Measurements from ENCODE around the gene PPFIA1. TPM values are rescaled to one million over a fixed set of nuclear protein-coding genes. Genes with fewer than 3 reads are reported as not detected.

Gene PPFIA1
- total and polyA plus RNA-seq, 2 of the 13 experiments (the other 11 are each of a cell fraction or from before 2014, with no cell fraction given) = 29.9 to 45.2 TPM

GRCh38 chr11:70278994-70279393 lies 8.5 kb downstream of the PPFIA1 start:
- ChIA-PET CTCF (ENCODE audit: low intra/inter-chr PET ratio, low total read pairs) (no interaction called here), POLR2A (no interaction called here)
- FAIRE-seq (no peak), DNase-seq (ENCODE audit: low spot score) (no peak), ATAC-seq (no peak)
- Histone ChIP-seq H3K4me1 (ENCODE audit: insufficient read depth, low read length) (peaks cover 23% of the 10 kb centered on the region), H3K9me3 (ENCODE audit: low read length) (no peaks in the 10 kb centered on the region), H3K79me2 (ENCODE audit: insufficient read depth, low read length) (peaks cover 44% of the 10 kb centered on the region), H3K4me2 (ENCODE audit: low read depth, low read length) (no peak overlapping the region), H2AFZ (ENCODE audit: low read length) (no peak overlapping the region), H3K9ac (ENCODE audit: insufficient read depth, low read depth, low read length) (no peak overlapping the region), H3K4me3 (replicated peaks in 1 of 3; ENCODE audit: insufficient read depth in 1 of 3, low read depth in 2 of 3, low read length in 3 of 3) (no peak overlapping the region), H3K27me3 (ENCODE audit: control insufficient read depth in 1 of 2, insufficient read depth in 2 of 2, low read length in 2 of 2) (no peaks in the 10 kb centered on the region), H4K20me1 (ENCODE audit: insufficient read depth, low read length) (no peaks in the 10 kb centered on the region), H3K36me3 (replicated peaks in 1 of 2; ENCODE audit: control insufficient read depth in 1 of 2, insufficient read depth in 2 of 2, low read length in 2 of 2) (peaks cover 8 to 74% of the 10 kb centered on the region in 2 experiments), H3K27ac (ENCODE audit: extremely low read length, insufficient read depth, low read length) (no peak overlapping the region)
- intact Hi-C loops (cut with micrococcal nuclease; ENCODE audit: unreplicated experiment) (loop anchor here (10.0 kb wide), 1 partner anchor 74 kb away; the partner anchor contains the start of gene FADD), in situ Hi-C loops (cut with HindIII; ENCODE audit: extremely low pct_ligation_motif_present, low pct_unique_long_range_greater_than_20kb) (no loop called here)
- WGBS (ENCODE audit: low lambda C conversion rate) = 100% methylated on average over 8 of the region's 8 CpGs
- BruUV-seq (replicated peaks) = no TSS peak
- TF ChIP-seq ZNF703 (CRISPR knock-in tag; IDR thresholded peaks at IDR 0.05; ENCODE audit: borderline replicate concordance) (no peak), MTERF4 (CRISPR knock-in tag; IDR thresholded peaks at IDR 0.05) (no peak), PHB2 (IDR thresholded peaks at IDR 0.05; ENCODE audit: partially characterized antibody) (no peak), U2AF1 (optimal IDR thresholded peaks at IDR 0.05; ENCODE audit: low read depth, low read length) (no peak), SP5 (CRISPR knock-in tag; IDR thresholded peaks at IDR 0.05; ENCODE audit: borderline replicate concordance, low read depth) (no peak), EP300 (IDR thresholded peaks at IDR 0.05; ENCODE audit: low read depth in 2 of 2, low read length in 2 of 2) (no peak), EP300 (CRISPR knock-in tag; IDR thresholded peaks at IDR 0.05; ENCODE audit: borderline replicate concordance) (no peak), BRF2 (CRISPR knock-in tag; IDR thresholded peaks at IDR 0.05) (no peak), ZSCAN21 (CRISPR knock-in tag; IDR thresholded peaks at IDR 0.05; ENCODE audit: borderline replicate concordance) (no peak), ZNF234 (CRISPR knock-in tag; conservative IDR thresholded peaks at IDR 0.05) (no peak), MBNL3 (CRISPR knock-in tag; conservative IDR thresholded peaks at IDR 0.05) (no peak)
- TF ChIP-seq, protein P1, sequence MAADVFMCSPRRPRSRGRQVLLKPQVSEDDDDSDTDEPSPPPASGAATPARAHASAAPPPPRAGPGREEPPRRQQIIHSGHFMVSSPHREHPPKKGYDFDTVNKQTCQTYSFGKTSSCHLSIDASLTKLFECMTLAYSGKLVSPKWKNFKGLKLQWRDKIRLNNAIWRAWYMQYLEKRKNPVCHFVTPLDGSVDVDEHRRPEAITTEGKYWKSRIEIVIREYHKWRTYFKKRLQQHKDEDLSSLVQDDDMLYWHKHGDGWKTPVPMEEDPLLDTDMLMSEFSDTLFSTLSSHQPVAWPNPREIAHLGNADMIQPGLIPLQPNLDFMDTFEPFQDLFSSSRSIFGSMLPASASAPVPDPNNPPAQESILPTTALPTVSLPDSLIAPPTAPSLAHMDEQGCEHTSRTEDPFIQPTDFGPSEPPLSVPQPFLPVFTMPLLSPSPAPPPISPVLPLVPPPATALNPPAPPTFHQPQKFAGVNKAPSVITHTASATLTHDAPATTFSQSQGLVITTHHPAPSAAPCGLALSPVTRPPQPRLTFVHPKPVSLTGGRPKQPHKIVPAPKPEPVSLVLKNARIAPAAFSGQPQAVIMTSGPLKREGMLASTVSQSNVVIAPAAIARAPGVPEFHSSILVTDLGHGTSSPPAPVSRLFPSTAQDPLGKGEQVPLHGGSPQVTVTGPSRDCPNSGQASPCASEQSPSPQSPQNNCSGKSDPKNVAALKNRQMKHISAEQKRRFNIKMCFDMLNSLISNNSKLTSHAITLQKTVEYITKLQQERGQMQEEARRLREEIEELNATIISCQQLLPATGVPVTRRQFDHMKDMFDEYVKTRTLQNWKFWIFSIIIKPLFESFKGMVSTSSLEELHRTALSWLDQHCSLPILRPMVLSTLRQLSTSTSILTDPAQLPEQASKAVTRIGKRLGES (CRISPR knock-in tag; IDR thresholded peaks at IDR 0.05; ENCODE audit: borderline replicate concordance) = no peak

Measured in HepG2 (cell line).